Lower leg skin (tissue), 4 donors: ENCODE measurements around the gene EYA2. TPM values are rescaled to one million over a fixed set of nuclear protein-coding genes. Genes with fewer than 3 reads are reported as not detected.
"Not testable (repeated sequence)": the region's sequence is repeated elsewhere in the genome, so short reads cannot be mapped to it uniquely, and the experiment has no call there.

Experiments
- DNase-seq, 2 donors: peaks; one replicate each; pipeline ENCODE4 v3.0.0-alpha.2; 2019; ENCODE audit warnings: low spot score in 2 of 2
- H3K4me3 ChIP-seq: fragments of 200-600 bp; sonication (generic); 2 replicates; pipeline ENCODE4 v1.5.1; 2017; ENCODE audit warnings: mild to moderate bottlenecking, low read depth; ENCODE audit not compliant: poor library complexity, severe bottlenecking
- POLR2A ChIP-seq, 2 donors: fragments of 450-650 bp; IDR thresholded peaks; one replicate each; pipeline ENCODE4 v1.6.1; 2016 to 2017; ENCODE audit warnings: antibody characterized with exemption in 2 of 2, mild to moderate bottlenecking in 1 of 2, moderate library complexity in 1 of 2
- WGBS, 2 donors: methylation state at CpG; one replicate each; pipeline ENCODE4 v1.1.5; 2018; 5-methylcytosine and 5-hydroxymethylcytosine counted together
- intact Hi-C: fragments of 100-400 bp; cut with DNase I; formaldehyde crosslinking; loops from one replicate; pipeline ENCODE4 v1.15.0; 2023; ENCODE audit warnings: low total_unique reads
- total RNA-seq, 4 donors: library from RNA; depleted of rRNA; stranded (reverse); fragments of >200 nt; gene quantifications; one replicate each; pipeline ENCODE4 v1.1.0, GENCODE V29; 2016
- TF ChIP-seq, protein P1 (sequence below), 3 donors: fragments of 450-650 bp; IDR thresholded peaks; one replicate each; pipeline ENCODE4 v1.5.1; 2016; ENCODE audit warnings: antibody characterized with exemption in 3 of 3, mild to moderate bottlenecking in 3 of 3, moderate library complexity in 2 of 3

The EYA2 gene
- total RNA-seq, 4 donors from 2014 or later = 0.63 to 6.1 (median 3.3) TPM

DNA sequence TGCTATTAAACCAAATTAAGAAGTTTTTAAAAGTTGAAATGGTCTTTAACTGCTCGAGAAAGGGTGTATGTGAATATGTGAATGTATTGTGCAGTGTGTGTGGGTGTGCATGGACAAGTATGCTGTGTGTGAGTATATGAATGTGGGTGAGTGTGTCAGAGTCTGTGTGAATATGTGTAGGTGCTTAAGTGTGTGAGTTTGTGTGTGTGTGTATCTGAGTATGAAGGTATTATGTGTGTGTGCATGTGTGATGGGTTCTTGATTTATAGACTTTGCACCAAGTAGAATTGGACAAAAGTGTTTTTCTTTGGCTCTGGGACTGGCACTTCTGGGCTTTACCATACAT is 21.6 kb downstream of the EYA2 start:
- intact Hi-C loops = no loop called here

DNA sequence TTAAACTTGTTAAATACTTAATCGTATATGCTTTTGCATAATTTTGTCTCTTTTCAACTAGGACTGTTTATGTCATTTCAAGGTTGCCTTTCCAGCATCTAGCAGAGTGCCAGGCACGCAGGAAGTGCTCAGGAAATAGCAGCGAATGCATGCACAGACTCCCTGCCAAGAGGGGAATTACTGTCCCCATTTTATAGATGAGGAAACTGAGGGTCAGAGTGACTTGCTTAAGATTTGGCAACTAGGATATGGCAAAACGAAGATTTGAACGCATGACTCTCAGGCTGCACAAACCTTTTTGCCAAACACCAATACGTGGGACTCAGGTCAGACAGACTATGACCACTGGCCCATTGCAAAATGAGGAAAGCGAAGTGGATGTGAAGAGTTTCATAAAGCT is 22.5 kb downstream of the EYA2 start:
- TF ChIP-seq POLR2A (IDR thresholded peaks at IDR 0.05) = no peak
- TF ChIP-seq, protein P1, sequence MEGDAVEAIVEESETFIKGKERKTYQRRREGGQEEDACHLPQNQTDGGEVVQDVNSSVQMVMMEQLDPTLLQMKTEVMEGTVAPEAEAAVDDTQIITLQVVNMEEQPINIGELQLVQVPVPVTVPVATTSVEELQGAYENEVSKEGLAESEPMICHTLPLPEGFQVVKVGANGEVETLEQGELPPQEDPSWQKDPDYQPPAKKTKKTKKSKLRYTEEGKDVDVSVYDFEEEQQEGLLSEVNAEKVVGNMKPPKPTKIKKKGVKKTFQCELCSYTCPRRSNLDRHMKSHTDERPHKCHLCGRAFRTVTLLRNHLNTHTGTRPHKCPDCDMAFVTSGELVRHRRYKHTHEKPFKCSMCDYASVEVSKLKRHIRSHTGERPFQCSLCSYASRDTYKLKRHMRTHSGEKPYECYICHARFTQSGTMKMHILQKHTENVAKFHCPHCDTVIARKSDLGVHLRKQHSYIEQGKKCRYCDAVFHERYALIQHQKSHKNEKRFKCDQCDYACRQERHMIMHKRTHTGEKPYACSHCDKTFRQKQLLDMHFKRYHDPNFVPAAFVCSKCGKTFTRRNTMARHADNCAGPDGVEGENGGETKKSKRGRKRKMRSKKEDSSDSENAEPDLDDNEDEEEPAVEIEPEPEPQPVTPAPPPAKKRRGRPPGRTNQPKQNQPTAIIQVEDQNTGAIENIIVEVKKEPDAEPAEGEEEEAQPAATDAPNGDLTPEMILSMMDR (IDR thresholded peaks at IDR 0.05) = no peak
- intact Hi-C loops = no loop called here
- 79 to 89% methylated on average over 7 of the region's 7 CpGs for WGBS, 2 donors
- H3K4me3 ChIP-seq = no peak overlapping the region
- DNase-seq = peak in 1 of 2 donors; percentile 36

More for the DNA sequence above, 21.6 kb downstream of the EYA2 start:
- TF ChIP-seq, protein P1 (IDR thresholded peaks at IDR 0.05) = no peak
- TF ChIP-seq POLR2A (IDR thresholded peaks at IDR 0.05) = no peak
- peak in 1 of 2 donors; percentile 18 for DNase-seq
- H3K4me3 ChIP-seq = no peak overlapping the region
- WGBS, 2 donors = 43 to 71% methylated on average over 1 of the region's 1 CpG

DNA sequence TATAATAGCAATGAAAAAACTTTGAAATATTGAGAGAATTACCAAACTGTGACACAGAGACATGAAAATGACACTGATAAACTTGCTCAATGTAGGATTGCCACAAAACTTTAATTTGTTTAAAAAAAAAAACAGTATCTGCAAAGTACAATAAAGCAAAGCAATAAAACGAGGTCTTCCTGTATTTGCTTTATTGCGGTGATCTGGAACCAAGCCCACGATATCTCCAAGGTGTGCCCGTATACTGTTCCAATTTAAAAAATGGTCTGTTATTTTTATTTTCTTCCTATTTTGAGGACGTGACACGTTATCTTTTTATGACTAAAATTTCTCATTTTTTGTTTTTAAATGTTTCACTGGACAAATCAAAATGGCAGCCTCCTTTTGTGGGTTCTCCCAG is 25.5 kb downstream of the EYA2 start:
- WGBS, 2 donors = 81 to 86% methylated on average over 6 of the region's 6 CpGs
- no peak for DNase-seq
- intact Hi-C loops = no loop called here
- TF ChIP-seq, protein P1 (IDR thresholded peaks at IDR 0.05) = no peak
- no peak for TF ChIP-seq POLR2A (IDR thresholded peaks at IDR 0.05)
- no peak overlapping the region for H3K4me3 ChIP-seq

DNA sequence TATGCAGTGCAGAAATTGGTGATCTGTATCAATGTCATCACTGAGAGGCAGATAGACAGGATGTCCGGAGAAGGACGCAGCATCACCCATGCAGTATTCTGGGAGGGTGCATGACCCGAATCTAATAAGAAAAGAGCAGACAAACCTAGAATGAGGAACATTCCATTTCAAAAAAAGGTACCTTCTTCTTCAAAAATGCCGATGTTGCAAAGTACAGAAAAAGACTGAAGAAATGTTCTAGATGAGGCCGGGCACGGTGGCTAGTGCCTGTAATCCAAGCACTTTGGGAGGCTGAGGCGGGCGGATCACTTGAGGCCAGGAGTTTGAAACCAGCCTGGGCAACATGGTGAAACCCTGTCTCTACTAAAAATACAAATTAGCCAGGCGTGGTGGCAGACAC is 28.2 kb downstream of the EYA2 start:
- WGBS, 2 donors = 80 to 93% methylated on average over 9 of the region's 9 CpGs
- DNase-seq, intact Hi-C loops, H3K4me3 ChIP-seq: not testable (repeated sequence)

DNA sequence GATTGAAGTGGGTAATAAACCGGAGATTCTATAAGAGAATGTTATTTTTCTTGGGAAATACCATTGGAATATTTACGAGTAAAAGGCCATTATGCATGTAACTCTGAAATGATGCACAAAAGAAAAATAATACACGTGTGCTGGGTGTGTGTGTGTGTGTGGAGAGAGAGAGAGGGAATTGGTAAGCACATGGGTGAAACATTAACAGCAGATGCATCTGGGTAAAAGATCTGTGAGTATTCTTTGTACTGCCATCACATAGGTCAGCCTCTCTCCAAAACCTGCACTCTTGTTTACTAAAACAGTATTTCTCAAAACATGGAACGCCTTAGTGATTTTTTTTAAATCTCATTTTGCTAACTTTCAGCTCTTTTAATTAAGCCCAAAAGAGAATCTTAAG is 28.9 kb downstream of the EYA2 start:
- 71 to 76% methylated on average over 4 of the region's 4 CpGs for WGBS, 2 donors
- TF ChIP-seq POLR2A (IDR thresholded peaks at IDR 0.05) = no peak
- TF ChIP-seq, protein P1 (IDR thresholded peaks at IDR 0.05) = no peak
- DNase-seq = no peak
- intact Hi-C loops = no loop called here
- H3K4me3 ChIP-seq = no peak overlapping the region

DNA sequence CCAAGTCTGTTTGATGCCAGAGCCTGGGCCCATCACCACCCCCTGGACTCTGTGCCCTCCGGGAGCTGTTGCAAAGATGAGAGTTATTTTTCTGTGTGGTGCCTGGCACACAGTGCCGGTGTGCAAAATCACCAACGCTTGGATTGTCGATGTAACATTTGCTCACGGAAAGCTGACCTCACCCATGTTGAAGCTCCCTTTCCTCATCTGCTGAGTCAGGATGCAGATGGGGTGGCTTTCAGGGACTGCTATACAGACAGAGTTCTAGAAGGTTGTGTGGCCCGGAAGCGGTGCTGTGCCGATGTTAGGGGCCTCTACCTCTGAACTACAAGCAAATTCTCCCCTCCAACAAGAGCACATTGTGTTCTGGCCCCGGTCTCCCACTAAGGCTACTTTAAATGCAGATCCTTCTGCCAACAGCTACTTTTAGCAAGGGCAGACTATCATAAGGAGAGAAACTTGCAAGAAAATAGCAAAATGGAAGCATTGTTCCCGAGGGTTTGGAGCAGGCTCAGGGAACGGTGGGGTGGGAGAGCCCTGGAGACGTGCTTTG is 34.0 kb downstream of the EYA2 start:
- intact Hi-C loops = no loop called here
- DNase-seq = peak; percentile 23 to 85
- TF ChIP-seq, protein P1 (IDR thresholded peaks at IDR 0.05) = no peak
- no peak for TF ChIP-seq POLR2A (IDR thresholded peaks at IDR 0.05)
- 41 to 48% methylated on average over 12 of the region's 12 CpGs for WGBS, 2 donors
- H3K4me3 ChIP-seq = no peak overlapping the region
